ENCODE results near the gene MAML2.

- no peak for TF ChIP-seq SRY (CRISPR knock-in tag; IDR thresholded peaks at IDR 0.05)
- TF ChIP-seq SUZ12 (IDR thresholded peaks at IDR 0.05; ENCODE audit: low read depth, low read length), result no peak
- TF ChIP-seq, protein P1, sequence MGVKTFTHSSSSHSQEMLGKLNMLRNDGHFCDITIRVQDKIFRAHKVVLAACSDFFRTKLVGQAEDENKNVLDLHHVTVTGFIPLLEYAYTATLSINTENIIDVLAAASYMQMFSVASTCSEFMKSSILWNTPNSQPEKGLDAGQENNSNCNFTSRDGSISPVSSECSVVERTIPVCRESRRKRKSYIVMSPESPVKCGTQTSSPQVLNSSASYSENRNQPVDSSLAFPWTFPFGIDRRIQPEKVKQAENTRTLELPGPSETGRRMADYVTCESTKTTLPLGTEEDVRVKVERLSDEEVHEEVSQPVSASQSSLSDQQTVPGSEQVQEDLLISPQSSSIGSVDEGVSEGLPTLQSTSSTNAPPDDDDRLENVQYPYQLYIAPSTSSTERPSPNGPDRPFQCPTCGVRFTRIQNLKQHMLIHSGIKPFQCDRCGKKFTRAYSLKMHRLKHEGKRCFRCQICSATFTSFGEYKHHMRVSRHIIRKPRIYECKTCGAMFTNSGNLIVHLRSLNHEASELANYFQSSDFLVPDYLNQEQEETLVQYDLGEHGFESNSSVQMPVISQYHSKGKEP (CRISPR knock-in tag; IDR thresholded peaks at IDR 0.05), result no peak
- TF ChIP-seq KAT2B (IDR thresholded peaks at IDR 0.05; ENCODE audit: borderline replicate concordance, low read depth, low read length), result no peak
- TF ChIP-seq AHR (CRISPR knock-in tag; IDR thresholded peaks at IDR 0.05), result no peak
- TF ChIP-seq JUN (CRISPR knock-in tag; IDR thresholded peaks at IDR 0.05), result no peak
- TF ChIP-seq SIN3A (IDR thresholded peaks at IDR 0.05; ENCODE audit: borderline replicate concordance, low read depth, low read length), result no peak
- no peak for TF ChIP-seq KDM3A (CRISPR knock-in tag; IDR thresholded peaks at IDR 0.05; ENCODE audit: low read depth)
- no peak for TF ChIP-seq PRMT3 (CRISPR knock-in tag; IDR thresholded peaks at IDR 0.05; ENCODE audit: borderline replicate concordance, low read depth)
- TF ChIP-seq TAF1 (CRISPR knock-in tag; IDR thresholded peaks at IDR 0.05), result no peak
- TF ChIP-seq, protein P2, sequence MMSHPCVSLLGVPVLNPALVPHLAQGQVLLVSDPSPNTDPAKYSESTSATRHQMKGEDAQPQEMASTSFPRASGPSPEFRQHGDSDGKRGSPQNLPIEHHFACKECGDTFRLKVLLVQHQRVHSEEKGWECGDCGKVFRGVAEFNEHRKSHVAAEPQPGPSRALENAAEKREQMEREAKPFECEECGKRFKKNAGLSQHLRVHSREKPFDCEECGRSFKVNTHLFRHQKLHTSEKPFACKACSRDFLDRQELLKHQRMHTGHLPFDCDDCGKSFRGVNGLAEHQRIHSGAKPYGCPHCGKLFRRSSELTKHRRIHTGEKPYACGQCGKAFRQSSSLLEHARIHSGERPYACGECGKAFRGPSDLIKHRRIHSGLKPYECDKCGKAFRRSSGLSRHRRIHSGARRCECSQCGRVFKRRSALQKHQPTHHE (CRISPR knock-in tag; IDR thresholded peaks at IDR 0.05; ENCODE audit: borderline replicate concordance), result no peak
- no peak for TF ChIP-seq POLR2AphosphoS2 (IDR thresholded peaks at IDR 0.05; ENCODE audit: low read depth, low read length)
- no peak for TF ChIP-seq HNRNPH1 (optimal IDR thresholded peaks at IDR 0.05; ENCODE audit: low read depth, low read length)
Measured at GRCh38 chr11:95984072-95984471, 358.9 kb downstream of the MAML2 start.
